GM12801 (cell line): ENCODE results near the gene API5.

ENCODE experiments used
- TF ChIP-seq, protein P1 (sequence below): IDR thresholded peaks from one replicate; pipeline ENCODE4 v1.5.1; 2011; ENCODE audit warnings: control low read depth; ENCODE audit not compliant: insufficient read length; ENCODE audit errors: extremely low read depth

API5 gene

DNA sequence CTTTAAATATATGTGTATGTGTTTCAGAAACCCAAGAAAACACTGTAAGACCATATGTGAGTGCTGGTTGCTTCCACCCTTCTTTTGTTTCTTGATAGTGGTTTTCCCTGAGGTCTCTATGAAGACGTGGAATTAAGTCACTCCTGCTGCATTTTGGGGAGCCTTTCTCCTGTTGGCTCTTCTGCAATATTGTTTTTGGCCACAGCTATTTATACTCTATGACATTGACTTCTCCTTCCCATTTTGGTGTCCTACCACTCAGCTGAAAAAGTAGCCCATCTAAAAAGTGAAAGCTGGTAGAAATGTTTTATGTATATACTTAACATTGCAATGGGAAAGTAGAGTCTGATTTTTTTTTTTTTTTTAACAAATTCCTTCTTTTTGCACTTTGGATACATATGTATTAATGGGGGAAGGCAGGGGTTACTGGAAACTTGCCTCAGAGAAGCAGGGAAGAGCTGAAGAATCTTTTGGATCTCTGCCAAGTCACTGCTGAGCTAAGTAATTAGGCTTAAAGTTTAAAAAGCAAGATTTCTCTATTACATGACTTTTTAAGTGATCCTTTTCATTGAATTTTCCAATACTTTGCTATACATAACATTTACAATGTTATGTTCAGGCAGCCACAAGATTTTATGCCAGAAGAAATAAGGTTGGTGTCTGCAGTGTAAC lies 48.7 kb downstream of the API5 start:
- TF ChIP-seq, protein P1, sequence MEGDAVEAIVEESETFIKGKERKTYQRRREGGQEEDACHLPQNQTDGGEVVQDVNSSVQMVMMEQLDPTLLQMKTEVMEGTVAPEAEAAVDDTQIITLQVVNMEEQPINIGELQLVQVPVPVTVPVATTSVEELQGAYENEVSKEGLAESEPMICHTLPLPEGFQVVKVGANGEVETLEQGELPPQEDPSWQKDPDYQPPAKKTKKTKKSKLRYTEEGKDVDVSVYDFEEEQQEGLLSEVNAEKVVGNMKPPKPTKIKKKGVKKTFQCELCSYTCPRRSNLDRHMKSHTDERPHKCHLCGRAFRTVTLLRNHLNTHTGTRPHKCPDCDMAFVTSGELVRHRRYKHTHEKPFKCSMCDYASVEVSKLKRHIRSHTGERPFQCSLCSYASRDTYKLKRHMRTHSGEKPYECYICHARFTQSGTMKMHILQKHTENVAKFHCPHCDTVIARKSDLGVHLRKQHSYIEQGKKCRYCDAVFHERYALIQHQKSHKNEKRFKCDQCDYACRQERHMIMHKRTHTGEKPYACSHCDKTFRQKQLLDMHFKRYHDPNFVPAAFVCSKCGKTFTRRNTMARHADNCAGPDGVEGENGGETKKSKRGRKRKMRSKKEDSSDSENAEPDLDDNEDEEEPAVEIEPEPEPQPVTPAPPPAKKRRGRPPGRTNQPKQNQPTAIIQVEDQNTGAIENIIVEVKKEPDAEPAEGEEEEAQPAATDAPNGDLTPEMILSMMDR, result no peak

DNA sequence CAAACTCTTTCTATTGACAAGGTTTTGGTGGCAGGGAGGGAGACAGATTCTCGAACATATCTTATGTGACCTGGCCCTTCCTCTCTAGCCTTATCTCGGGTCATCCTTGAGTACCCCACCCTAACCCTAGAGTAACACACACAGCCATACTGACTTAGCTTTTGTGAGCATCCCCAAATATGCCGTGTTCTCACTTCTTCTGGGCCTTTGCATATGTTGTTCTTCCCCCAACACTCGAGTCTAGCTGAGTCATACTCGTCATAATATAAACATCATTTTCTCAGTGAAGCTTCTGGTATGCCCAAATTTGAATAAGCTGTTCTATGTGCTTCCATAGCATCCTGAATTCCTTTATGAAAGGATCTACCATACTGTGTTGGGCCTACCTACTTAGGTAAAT lies 54.9 kb downstream of the API5 start:
- TF ChIP-seq, protein P1, result no peak

DNA sequence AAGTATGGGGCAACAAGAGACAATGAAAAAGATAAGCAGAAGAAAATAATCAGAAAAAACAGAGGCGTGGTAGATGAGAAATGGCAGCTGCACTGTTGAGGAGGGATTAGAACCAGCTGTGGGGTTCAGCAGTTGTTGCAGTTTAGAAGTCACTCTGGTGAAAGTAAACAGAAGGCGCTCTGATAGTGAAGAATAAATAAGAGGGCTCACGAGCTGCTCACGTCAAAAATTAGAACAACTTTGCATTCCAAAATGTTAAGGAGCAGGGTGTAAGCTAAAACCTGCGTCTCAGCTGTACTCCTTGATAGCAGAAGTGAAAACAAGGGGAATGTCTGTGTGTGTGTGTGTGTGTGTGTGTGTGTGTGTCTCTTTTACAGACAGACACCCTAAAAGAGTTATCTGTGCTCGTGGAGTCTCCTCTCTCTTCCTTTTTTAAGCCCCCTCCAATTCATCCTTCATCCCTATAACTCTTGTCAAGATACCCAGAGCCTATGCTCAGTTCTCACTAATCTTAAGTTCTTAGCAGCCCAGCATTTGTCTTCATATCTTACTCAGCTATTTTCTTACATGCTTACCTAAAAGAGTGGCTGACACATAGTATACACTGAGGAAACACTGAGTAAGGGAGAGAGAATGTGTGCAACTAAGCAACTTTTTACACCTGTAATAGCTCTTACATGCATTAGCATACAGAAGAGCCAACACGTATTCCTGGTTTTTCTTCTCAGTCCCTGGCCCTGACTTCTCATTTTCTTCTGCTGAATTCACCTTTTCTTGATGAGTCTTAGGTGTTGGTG lies 55.8 kb downstream of the API5 start:
- TF ChIP-seq, protein P1, result no peak

DNA sequence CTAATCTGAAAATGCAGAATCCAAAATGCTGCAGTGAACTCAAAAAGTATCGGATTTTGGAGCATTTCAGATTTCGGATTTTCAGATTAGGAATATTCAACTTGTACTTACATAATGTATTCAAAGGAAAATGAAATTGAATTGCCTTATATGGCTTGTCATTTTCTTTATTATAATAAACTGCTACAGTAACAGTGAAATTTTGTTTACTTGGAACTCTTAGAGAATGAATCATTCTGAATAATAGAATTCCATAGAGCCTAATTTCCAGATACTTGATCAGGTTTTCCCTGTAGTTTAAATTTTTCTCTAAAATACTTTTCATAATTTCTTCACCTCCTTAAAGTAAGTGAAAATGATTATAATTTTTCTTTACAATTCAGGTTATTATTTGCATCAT lies 64.3 kb downstream of the API5 start:
- TF ChIP-seq, protein P1, result no peak

DNA sequence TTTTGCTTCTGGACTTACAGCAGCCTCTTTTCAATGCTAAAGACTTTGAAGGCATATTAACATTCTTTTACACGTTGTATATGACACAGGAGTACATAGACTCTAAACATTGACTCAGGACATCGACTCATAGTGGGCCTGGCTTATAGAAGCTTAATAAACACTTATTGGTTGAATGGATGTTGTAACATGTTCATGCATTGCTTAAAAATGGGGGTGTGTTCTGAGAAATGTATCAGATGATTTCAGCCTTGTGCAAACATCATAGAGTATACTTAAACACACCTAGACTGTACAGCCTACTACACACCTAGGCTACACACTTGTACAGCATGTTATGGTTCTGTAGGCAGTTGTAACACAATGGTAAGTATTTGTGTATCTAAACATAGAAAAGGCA lies 64.8 kb downstream of the API5 start:
- TF ChIP-seq, protein P1, result no peak

DNA sequence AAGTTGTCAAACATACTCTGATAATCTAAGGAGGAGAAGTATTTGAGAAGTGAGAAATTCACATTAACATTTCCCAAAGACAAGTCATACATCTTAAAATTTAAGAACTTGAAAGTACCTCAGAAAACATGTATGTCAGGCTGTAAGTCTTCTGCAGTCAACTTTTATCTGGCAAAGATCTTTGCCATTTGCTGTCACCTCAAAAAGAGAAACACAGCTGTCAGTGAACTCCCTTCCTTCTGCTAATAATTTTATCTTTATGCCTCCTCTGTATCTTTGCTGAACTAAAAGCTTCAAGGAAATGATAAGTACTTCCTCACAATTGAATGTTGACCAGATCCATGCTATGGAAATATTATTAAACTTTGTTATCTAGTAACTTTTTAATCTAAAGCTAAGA lies 65.6 kb downstream of the API5 start:
- TF ChIP-seq, protein P1, result no peak

DNA sequence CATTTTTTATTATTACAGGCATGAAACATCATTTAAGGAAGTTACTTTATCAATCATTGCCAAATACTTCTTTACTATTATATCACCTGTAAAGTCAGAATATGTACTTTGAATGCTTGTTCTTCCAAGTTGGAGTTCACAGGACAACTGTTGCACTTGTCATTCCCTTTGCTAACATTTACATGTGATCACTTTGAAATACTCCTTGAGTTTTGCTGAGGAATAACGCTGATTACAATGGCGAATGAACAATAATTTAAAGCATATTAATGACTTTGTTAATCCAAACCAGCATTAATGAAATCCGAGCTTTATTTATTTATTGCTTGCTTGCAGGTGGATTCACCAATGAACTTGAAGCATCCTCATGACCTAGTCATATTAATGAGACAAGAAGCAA lies 67.1 kb downstream of the API5 start:
- TF ChIP-seq, protein P1, result no peak
